Activated T-cell treated with anti-CD3 and anti-CD28 coated beads, Interleukin-2, amount 50 U/mL, for 1 hour (primary cell): ENCODE results near the gene MGAT4B.

Experiments used
- DNase-seq: peaks from one replicate; pipeline ENCODE4 v3.0.0-alpha.2; 2020

Gene MGAT4B

DNA sequence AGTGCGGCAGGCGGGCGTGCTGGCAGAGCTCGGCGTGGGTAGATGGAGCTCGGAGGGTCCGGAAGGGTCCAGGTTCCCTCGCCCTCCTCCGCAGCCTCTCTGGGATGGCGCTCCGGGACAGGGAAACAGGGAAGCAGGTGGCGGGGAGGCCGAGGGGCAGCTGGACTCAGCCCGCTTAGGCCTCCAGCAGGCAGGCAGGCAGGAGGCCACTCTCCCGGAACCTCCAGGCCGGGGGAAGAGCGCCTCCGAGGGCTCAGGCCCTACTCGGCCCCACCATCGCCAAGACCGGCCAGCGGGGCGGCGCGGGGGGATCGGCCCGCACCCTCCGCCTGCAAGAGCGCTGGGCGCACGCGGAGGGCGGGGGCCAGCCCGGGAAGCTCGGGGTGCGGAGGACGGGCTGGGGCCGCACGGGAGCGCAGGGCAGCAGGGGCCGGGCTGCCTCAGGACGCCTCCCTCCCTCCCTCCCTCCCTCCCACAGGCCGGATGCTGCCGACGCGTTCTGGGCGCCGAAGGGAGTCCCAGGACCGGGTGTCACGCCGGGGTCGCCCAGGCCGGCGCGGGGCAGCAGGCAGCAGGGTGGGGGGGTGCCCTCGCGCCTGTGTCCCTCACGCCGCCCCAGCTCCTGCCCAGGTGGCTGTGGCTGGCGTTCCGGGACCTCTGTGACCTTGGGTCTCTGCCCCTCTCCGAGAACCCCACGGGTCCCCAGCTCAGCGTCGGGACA lies 977 bp downstream of the MGAT4B start:
- DNase-seq, result no peak

DNA sequence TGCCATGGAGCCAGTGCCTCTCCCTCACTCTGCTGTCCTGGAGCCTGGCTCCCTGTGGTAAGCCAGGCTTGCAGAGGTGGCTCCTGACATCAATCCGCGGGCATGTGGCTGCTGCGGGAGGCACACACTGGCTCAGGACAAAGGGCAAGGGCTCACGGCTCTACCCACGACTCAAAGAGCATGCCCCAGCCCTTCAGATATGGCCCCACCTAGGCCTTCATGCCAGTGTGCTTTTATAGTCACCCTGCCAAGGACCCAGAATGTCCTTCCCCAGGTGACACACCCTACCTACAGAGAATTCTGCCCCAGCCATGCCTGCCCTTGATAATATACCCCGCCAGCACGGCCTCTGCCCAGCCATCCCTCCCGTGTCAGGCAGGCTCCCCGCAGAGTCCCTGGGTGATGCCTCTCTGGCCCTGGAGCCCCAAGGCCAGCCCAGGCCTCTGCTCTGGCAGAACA lies 1.6 kb downstream of the MGAT4B start:
- DNase-seq, result no peak

DNA sequence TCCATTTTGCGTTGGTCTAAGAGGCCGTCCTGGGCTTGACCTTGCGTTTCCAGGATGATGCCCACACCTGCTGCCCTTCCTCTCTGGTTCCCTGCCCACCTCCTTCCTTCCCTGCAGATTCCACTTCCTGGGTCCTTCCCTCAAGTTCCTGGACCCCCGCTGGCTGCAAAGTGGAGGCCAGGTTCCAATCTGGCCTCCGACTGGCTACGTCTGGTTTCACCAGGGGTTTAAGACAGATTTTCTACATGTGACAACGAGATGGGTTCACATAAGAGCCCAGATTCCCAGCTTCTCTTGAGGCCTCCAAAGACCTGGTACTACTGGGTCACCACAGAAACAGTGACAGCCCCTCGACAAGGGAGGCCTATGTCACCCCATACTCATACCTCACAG lies 2.1 kb downstream of the MGAT4B start:
- DNase-seq, result no peak

DNA sequence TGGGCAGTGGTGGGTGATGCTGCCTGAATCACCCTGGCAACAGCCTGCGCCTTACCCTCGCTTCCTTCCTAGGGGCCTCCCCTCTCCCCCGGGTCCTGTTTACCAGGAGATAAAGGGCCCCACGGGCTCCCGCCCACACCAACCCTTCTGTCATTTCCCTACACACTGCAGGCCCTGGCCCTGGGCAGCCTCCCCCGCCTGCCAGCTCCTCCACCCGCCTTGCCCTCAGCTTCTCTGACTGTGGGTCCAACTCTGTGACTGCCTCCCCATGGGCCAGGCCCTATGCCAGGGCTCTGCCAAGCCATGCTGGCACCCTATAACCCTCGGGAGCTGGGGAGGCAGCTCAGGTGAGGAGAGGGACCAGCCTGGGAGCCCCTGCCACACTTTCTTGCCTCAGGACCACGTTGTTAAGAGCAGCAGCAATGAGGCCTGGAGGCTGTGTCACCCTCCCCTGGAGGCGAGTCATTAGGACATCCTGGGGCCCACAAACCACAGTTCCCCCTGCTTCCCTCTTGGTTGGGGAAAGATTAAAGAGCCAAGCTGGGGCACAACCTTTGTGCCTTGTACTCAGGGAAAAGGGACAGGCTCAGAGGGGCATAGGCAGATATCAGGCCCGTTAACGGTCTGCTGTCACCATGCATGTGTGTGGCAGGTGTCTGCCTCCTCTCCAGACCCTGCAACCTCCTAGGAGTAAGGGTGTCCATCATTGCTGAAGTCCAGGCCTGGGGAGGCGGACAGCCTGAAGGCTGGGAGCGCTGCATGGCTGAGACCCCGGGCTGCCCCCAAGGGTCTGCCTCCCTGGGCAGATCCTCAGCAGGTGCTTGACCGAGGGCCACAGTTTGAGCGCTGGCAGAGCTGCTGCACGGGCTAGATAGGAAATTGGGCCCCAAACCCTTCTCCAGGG lies 2.8 kb downstream of the MGAT4B start:
- DNase-seq, result no peak

DNA sequence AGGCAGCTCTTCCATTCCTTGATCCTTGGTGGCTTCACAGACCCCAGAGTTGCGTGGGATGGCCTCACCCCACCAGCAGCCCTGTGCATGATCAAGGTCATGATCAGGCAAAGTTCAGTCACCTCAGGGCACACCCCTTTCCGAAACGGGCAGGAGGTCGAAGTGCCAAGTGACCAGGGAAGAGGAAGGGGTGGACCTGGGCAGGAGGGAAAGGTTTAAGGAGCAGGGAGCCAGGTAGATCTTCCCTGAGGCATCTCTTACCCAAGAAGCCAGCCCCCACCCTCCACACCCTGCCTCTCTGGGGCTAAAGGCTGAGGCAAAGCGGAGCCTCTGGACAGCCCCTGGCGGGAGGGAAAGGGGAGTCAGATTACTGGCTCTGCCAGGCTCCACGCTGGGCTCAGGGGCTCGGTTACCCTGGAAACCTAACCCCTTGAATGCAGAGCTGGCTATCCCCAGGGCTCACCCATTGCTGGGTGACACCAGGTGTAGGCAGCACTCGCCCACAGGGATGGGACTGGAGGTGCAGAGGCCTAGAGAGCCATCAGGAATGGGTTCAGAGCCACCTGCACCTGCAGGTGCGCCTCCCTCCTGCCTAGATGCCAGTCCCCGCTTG lies 3.6 kb downstream of the MGAT4B start:
- no peak for DNase-seq

DNA sequence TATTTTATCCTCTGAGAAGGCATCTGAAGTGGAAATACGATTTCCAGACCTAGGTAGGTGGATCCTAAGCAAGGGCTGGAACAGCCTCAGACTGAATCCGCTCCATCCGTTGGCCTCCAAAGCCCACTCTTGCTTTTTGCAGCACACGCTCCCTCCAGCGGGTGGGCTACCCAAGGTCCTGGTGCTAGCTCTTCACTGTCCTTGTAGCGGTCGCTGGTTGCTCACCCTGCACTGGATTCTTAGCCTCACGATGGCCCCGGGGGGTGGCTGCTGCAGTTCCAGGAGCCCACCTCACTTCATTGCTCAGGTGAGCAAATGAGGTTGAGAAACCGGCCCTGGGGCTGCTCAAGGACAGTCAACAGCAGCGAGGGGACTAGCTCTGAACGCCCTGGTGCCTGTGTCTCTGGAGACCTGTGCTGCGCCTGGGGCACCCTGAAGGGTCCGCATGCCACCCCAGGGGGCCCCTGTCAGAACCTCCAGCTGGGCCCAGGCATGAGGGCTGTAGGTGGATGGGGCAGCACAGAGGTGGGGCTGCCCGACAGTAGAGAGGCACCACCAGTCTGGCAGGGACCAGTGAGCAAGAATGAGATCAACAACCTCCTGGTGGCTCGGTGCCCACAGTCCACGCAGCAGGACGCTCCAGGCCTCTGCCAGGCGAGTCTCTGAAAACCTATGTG lies 4.3 kb downstream of the MGAT4B start:
- DNase-seq, result no peak

DNA sequence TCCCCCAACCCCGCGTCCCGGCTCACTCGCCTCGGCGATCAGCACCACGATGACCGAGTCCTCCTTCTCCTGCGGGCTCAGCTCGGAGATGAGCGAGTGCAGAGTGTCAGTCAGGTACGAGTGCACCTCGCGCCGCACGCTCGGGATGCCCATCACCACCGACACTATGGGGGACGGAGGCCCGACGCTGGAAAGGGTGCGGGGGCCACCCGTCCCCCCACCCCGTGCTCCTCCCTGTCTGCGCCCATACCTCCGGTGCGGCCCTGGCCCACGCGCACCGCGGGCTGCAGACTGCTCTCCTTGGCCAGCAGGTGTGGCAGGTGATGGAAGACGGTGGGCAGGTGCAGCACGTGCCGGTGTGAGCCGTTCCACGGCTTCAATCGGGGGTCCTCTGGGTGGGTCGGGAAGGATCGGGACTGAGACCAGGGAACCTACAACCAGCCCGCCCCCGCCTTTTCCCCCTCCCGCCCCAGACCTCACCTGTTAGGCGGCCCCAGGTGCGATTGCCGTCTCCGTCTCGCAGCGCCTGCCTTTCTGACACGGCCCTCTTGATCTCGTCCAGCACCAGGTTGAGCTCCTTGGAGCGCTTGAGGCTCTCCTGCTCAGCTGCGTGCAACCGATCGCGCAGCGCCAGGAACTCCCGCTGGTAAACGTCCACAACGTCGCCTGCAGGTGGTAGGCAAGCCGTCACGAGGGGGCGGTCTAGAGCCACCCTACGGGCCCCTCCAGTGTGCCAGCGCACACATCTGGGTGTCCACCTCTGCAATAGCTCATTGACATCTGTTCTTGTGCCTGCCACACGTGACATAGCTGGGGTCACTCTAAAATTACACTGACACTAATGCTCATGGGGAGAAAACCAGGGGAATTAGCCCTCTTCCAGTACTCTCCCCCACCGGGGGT lies 5.1 kb downstream of the MGAT4B start:
- peak; percentile 89 for DNase-seq

GRCh38 chr5:179800696-179801201 lies 5.9 kb downstream of the MGAT4B start:
- no peak for DNase-seq

- DNase-seq, result no peak
Measured at GRCh38 chr5:179800071-179800695, 6.5 kb downstream of the MGAT4B start.

- DNase-seq, result no peak
Measured at GRCh38 chr5:179799644-179799973, 7.1 kb downstream of the MGAT4B start.

GRCh38 chr5:179798771-179799643 lies 7.7 kb downstream of the MGAT4B start:
- DNase-seq, result no peak

GRCh38 chr5:179798144-179798770 lies 8.4 kb downstream of the MGAT4B start:
- DNase-seq, result no peak

GRCh38 chr5:179797741-179798140 lies 8.9 kb downstream of the MGAT4B start:
- DNase-seq, result no peak

DNA sequence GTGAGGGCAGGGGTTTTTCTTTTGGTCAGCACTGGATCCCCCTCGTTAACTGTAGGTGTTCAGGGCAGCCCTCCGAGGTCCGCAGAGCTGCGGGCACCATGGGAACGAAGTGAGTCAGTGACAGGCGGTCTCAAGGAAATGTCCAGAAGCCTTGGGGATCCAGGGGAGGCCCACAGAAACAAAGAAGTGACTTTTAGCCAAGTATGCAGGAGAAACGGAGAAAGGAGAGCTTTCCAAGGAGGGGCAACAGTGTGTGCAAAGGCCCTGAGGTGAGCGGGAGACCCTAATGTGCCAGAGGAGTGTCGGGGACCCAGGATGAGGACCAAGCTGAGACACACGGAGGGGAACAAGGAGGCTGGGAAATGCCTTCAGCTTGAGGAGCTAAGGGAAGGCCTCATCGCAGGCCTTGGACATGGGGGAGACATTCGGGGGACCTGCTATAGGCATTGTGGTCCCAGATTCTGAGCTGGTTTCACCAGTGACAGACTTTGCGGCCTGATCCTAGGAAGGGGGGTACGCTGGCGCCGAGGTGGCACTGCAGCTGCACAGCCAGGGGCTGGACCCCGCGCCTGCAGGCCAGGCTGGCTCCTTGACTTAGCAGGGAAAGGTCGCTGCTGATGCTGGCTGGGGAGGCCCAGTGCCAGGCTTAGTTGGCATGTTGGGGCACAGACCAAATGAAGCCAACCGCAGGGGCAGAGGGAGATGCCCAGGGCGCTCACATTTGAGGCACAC lies 9.6 kb downstream of the MGAT4B start:
- no peak for DNase-seq

DNA sequence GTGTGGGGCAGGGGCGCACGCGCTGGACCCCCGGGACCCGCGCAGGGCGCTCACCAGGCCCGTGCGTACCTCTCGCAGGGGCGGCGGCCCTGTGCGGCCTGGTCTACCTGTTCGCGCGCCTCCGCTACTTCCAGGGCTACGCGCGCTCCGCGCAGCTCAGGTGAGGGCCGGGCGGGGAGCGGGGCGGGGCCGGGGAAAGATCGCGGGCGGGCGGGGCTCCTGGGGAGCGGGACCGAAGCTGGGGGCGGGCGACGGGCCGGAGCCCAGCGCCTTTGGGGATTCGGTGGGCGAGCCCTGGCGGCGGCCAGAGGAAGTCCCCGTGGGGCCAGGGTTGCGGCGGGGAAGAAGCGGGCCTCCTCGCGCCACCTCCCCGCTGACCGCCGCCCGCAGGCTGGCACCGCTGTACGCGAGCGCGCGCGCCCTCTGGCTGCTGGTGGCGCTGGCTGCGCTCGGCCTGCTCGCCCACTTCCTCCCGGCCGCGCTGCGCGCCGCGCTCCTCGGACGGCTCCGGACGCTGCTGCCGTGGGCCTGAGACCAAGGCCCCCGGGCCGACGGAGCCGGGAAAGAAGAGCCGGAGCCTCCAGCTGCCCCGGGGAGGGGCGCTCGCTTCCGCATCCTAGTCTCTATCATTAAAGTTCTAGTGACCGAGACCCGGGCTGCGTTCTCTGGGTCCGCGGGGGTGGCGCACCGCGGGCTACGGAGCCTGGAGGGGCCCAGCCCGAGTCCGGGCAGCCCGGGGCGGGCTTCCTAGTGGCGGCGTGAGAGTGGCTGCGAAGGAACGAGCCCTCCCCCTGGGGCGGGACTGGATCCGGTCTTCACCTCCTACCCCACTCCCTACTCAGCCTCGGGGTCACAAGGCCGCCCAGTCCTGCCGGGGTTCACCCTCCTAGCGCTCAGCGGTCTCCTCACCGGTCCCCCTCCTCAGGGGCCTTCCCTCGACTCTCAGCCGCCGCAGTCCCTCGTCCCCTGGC lies 10.5 kb downstream of the MGAT4B start:
- peak; percentile 80 for DNase-seq

GRCh38 chr5:179795049-179795862 lies 11.4 kb downstream of the MGAT4B start:
- DNase-seq, result peak; percentile 33

GRCh38 chr5:179794575-179794974 lies 12.1 kb downstream of the MGAT4B start:
- DNase-seq, result no peak
